ENCODE results near the gene ACBD4.
"Not testable (repeated sequence)": the region's sequence is repeated elsewhere in the genome, so short reads cannot be mapped to it uniquely, and the experiment has no call there.

ACBD4 gene

GRCh38 chr17:45119964-45120363 is 15.5 kb upstream of the ACBD4 start:
- no peak for DNase-seq (ENCODE audit: low read depth)

- DNase-seq (ENCODE audit: low read depth), result no peak
These were observed 14.9 kb upstream of the ACBD4 start for GRCh38 chr17:45120558-45120957.

- DNase-seq (ENCODE audit: low read depth), result no peak
These were observed 14.4 kb upstream of the ACBD4 start for GRCh38 chr17:45121055-45121454.

- DNase-seq (ENCODE audit: low read depth), result no peak
These were observed 12.3 kb upstream of the ACBD4 start for GRCh38 chr17:45123076-45123770.

GRCh38 chr17:45123930-45124796 is 11.3 kb upstream of the ACBD4 start:
- no peak for DNase-seq (ENCODE audit: low read depth)

- DNase-seq (ENCODE audit: low read depth), result not testable (repeated sequence)
These were observed 10.7 kb upstream of the ACBD4 start for GRCh38 chr17:45124797-45125122.

GRCh38 chr17:45125509-45125908 is 10.0 kb upstream of the ACBD4 start:
- no peak for DNase-seq (ENCODE audit: low read depth)

GRCh38 chr17:45127207-45127547 is 8.3 kb upstream of the ACBD4 start:
- DNase-seq (ENCODE audit: low read depth), result no peak

- no peak for DNase-seq (ENCODE audit: low read depth)
These were observed 7.8 kb upstream of the ACBD4 start for GRCh38 chr17:45127548-45128300.

GRCh38 chr17:45128331-45128730 is 7.2 kb upstream of the ACBD4 start:
- no peak for DNase-seq (ENCODE audit: low read depth)

- DNase-seq (ENCODE audit: low read depth), result no peak
These were observed 6.5 kb upstream of the ACBD4 start for GRCh38 chr17:45128989-45129388.

- no peak for DNase-seq (ENCODE audit: low read depth)
These were observed 6.0 kb upstream of the ACBD4 start for GRCh38 chr17:45129426-45129939.

- DNase-seq (ENCODE audit: low read depth), result no peak
These were observed 5.4 kb upstream of the ACBD4 start for GRCh38 chr17:45129940-45130680.

GRCh38 chr17:45130681-45131615 is 4.5 kb upstream of the ACBD4 start:
- no peak for DNase-seq (ENCODE audit: low read depth)

- DNase-seq (ENCODE audit: low read depth), result no peak
These were observed 3.7 kb upstream of the ACBD4 start for GRCh38 chr17:45131616-45132319.

- DNase-seq (ENCODE audit: low read depth), result no peak
These were observed 3.2 kb upstream of the ACBD4 start, which contains the start of gene PLCD3 for GRCh38 chr17:45132320-45132571. PLCD3 (minus strand) TSS chr17:45132515; CDS start chr17:45132410, 105 bp downstream.

- DNase-seq (ENCODE audit: low read depth), result no peak
These were observed 2.7 kb upstream of the ACBD4 start for GRCh38 chr17:45132572-45133463.

GRCh38 chr17:45135978-45136791 is 698 bp downstream of the ACBD4 start:
- DNase-seq (ENCODE audit: low read depth), result no peak

Data from CMK (cell line).